HUES48 (cell line): ENCODE results near the gene CSE1L.
"Not testable (repeated sequence)": the region's sequence is repeated elsewhere in the genome, so short reads cannot be mapped to it uniquely, and the experiment has no call there.

Experiments used
- H3K27ac ChIP-seq: one replicate; pipeline ENCODE4 v1.7.0; 2013; ENCODE audit warnings: low read depth, low read length, inconsistent platforms
- H3K27me3 ChIP-seq: 2 replicates; pipeline ENCODE4 v1.6.1; 2013; ENCODE audit warnings: mild to moderate bottlenecking, low read length; ENCODE audit not compliant: control insufficient read depth, insufficient read depth
- H3K36me3 ChIP-seq: 2 replicates; pipeline ENCODE4 v1.6.1; 2013; ENCODE audit warnings: low read length; ENCODE audit not compliant: control insufficient read depth, insufficient read depth
- H3K4me1 ChIP-seq: 2 replicates; pipeline ENCODE4 v1.6.1; 2013; ENCODE audit warnings: mild to moderate bottlenecking, low read length; ENCODE audit not compliant: control insufficient read depth, insufficient read depth
- H3K4me3 ChIP-seq: 2 replicates; pipeline ENCODE4 v1.5.1; 2013; ENCODE audit warnings: mild to moderate bottlenecking, low read depth, low read length
- H3K9ac ChIP-seq: 2 replicates; pipeline ENCODE4 v1.6.1; 2013; ENCODE audit warnings: mild to moderate bottlenecking, low read depth, low read length, moderate library complexity
- H3K9me3 ChIP-seq: 2 replicates; pipeline ENCODE4 v1.6.1; 2013; ENCODE audit warnings: low read length; ENCODE audit not compliant: control insufficient read depth, insufficient read depth

Gene CSE1L

GRCh38 chr20:49078310-49078709, 32.2 kb downstream of the CSE1L start:
- H3K27ac ChIP-seq: no peak overlapping the region
- H3K4me3 ChIP-seq: no peak overlapping the region
- H3K27me3 ChIP-seq: no peaks in the 10 kb centered on the region
- H3K9ac ChIP-seq: no peak overlapping the region
- H3K36me3 ChIP-seq: peaks cover 99% of the 10 kb centered on the region
- H3K4me1 ChIP-seq: no peaks in the 10 kb centered on the region
- no peaks in the 10 kb centered on the region; the same call in 1 of the 2 replicates for H3K9me3 ChIP-seq

DNA sequence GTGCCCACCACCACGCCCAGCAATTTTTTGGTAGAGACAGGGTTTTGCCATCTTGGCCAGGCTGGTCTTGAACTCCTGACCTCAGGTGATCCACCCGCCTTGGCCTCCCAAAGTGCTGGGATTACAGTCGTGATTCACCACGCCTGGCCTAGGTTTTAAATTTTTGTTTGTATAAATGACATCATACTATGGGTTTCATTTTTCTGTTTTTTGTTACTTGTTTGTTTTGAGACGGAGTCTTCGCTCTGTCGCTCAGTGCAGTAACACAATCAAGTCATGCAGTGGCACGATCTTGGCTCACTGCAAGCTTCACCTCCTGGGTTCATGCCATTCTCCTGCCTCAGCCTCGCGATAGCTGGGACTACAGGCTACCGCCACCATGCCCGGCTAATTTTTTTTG, 36.2 kb downstream of the CSE1L start:
- H3K27ac ChIP-seq, H3K9me3 ChIP-seq, H3K9ac ChIP-seq, H3K27me3 ChIP-seq, H3K4me3 ChIP-seq, H3K4me1 ChIP-seq: not testable (repeated sequence)
- peaks cover 100% of the 10 kb centered on the region for H3K36me3 ChIP-seq

- Histone ChIP-seq H3K4me1 (no peaks in the 10 kb centered on the region), H3K9ac (no peak overlapping the region), H3K4me3 (no peak overlapping the region), H3K27ac (no peak overlapping the region), H3K27me3 (no peaks in the 10 kb centered on the region), H3K36me3 (peaks cover 100% of the 10 kb centered on the region), H3K9me3 (no peaks in the 10 kb centered on the region)
Observed at GRCh38 chr20:49091104-49091503, 45.0 kb downstream of the CSE1L start.

DNA sequence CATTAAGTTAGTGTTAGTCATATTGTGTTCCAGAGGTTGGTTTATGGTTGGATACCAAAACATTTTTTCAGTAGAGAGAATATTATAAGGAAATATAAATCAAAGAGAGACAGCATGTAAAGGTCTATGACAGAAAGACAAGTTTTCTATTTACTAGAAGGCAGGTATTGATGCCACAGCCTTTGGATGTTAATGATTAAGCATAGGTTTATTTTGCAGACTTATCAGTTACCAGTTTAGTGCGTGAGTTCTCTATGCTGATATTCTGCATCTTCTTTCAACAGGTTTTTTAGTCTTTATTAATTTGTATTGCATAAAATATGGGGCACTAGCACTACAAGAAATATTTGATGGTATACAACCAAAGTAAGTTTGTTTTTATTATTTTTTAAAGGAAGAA, 45.6 kb downstream of the CSE1L start:
- Histone ChIP-seq H3K4me1 (no peaks in the 10 kb centered on the region), H3K27ac (no peak overlapping the region), H3K9me3 (no peaks in the 10 kb centered on the region), H3K9ac (no peak overlapping the region), H3K36me3 (peaks cover 100% of the 10 kb centered on the region), H3K4me3 (no peak overlapping the region), H3K27me3 (no peaks in the 10 kb centered on the region)

GRCh38 chr20:49096203-49096730, 50.2 kb downstream of the CSE1L start:
- Histone ChIP-seq H3K9me3 (no peaks in the 10 kb centered on the region), H3K27me3 (no peaks in the 10 kb centered on the region), H3K36me3 (peaks cover 98% of the 10 kb centered on the region), H3K9ac (no peak overlapping the region), H3K4me3 (no peak overlapping the region), H3K27ac (no peak overlapping the region), H3K4me1 (no peaks in the 10 kb centered on the region)

- H3K4me3 ChIP-seq: no peak overlapping the region
- peaks cover 98% of the 10 kb centered on the region for H3K36me3 ChIP-seq
- H3K4me1 ChIP-seq: no peaks in the 10 kb centered on the region
- no peaks in the 10 kb centered on the region for H3K27me3 ChIP-seq
- no peaks in the 10 kb centered on the region for H3K9me3 ChIP-seq
- no peak overlapping the region for H3K9ac ChIP-seq
- H3K27ac ChIP-seq: no peak overlapping the region
Observed at GRCh38 chr20:49097159-49097558, 51.0 kb downstream of the CSE1L start.

DNA sequence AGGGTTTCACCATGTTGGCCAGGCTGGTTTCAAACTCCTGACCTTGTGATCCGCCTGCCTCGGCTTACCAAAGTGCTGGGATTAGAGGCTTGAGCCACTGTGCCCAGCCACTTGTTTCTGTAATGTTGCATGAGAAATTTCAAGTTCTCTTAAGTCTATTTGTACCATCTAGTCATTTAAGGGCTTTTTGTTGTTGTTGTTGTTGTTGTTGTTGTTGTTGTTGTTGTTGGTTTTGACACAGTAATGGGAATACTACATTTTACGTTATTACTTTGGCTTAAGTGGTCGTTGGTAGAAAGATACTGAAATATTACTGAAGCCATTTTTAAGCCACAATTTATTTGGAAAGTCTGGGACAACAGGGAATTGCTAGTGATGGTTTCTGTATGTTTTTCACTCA, 52.0 kb downstream of the CSE1L start:
- Histone ChIP-seq H3K4me3 (no peak overlapping the region), H3K27me3 (no peaks in the 10 kb centered on the region), H3K4me1 (no peaks in the 10 kb centered on the region), H3K9ac (no peak overlapping the region), H3K27ac (no peak overlapping the region), H3K36me3 (peaks cover 98% of the 10 kb centered on the region), H3K9me3 (no peaks in the 10 kb centered on the region)

DNA sequence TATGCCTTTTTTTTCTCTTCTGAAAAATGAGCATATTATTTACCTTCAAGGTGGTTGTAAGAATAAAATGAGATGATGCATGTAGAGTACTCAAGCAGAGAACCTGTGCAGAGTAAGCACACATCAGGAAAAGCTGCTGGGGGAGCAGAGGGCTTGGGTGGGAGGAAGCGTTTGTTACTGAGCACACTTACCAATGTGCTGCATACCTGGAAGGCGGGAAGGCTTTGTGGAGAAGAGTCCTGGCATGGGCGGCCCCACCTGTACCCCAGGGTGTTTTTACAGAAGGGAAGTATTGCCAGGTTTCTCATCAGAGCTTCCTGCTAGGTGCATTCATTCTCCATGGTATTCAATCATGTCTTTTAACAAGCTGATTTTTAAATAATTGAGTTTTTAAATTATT, 52.9 kb downstream of the CSE1L start:
- Histone ChIP-seq H3K9ac (no peak overlapping the region), H3K4me1 (no peaks in the 10 kb centered on the region), H3K27ac (no peak overlapping the region), H3K36me3 (peaks cover 98% of the 10 kb centered on the region), H3K27me3 (no peaks in the 10 kb centered on the region), H3K9me3 (no peaks in the 10 kb centered on the region), H3K4me3 (no peak overlapping the region)

DNA sequence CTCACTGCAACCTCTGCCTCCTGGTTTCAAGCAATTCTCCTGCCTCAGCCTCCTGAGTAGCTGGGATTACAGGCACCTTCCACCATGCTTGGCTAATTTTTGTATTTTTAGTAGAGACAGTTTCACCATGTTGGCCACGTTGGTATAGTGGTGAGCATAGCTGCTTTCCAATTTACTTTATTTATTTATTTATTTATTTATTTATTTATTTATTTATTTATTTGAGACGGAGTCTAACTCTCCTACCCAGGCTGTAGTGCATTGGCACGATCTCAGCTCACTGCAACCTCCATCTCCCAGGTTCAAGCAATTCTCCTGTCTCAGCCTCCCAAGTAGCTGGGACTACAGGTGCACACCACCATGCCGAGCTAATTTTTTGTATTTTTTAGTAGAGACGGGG, 54.2 kb downstream of the CSE1L start:
- not testable (repeated sequence) for H3K27ac ChIP-seq, H3K4me1 ChIP-seq, H3K27me3 ChIP-seq, H3K9ac ChIP-seq, H3K4me3 ChIP-seq, H3K9me3 ChIP-seq
- H3K36me3 ChIP-seq: peaks cover 95% of the 10 kb centered on the region

DNA sequence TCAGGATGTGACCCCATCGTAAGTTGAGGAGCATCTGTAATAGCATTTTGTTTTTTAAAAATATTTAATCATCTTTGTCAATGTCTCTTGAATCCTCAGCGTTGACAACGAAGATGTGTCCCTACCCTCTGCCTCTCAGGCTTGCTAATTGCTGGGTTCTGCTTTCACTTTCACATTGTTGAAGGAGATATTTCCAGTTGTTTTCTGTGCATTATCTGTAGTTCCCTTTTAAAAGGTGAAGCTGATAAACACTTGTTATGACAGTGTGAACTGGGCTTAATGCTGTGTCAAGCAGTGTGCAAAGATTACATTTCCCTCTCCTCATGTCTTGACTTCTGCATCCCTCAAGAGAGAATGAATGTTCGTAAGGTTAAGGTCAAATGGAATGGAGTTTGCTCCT, 54.9 kb downstream of the CSE1L start:
- Histone ChIP-seq H3K9ac (no peak overlapping the region), H3K4me3 (no peak overlapping the region), H3K27me3 (no peaks in the 10 kb centered on the region), H3K36me3 (peaks cover 90% of the 10 kb centered on the region), H3K9me3 (no peaks in the 10 kb centered on the region), H3K4me1 (no peaks in the 10 kb centered on the region), H3K27ac (no peak overlapping the region)

DNA sequence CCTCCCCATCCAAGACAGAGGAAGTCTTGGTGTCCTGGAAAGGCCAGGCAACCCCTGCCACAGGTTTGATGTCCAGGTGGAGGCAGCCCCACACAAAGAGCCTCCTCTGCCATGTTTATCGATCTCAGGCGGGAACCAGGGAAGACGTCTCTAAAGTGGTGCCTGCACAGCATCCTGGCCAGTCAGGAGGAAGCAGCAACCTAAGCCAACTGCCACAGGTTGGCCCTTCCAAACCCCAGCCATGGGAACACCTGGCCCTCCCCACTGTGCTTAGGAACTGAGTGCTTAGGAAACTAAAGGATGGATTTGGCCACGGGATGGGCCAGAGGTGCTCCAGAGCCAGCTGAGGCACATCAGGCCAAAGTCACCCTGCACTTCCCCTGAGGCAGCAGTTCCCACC, 56.9 kb downstream of the CSE1L start:
- Histone ChIP-seq H3K27me3 (no peaks in the 10 kb centered on the region), H3K27ac (no peak overlapping the region), H3K36me3 (peaks cover 72% of the 10 kb centered on the region), H3K4me3 (no peak overlapping the region), H3K9me3 (no peaks in the 10 kb centered on the region), H3K4me1 (no peaks in the 10 kb centered on the region), H3K9ac (no peak overlapping the region)
